Ovary (tissue), 3 donors: ENCODE measurements around the gene ST7L.

Experiments
- POLR2A ChIP-seq: fragments of 450-650 bp; IDR thresholded peaks from one replicate; pipeline ENCODE4 v1.6.1; 2017; ENCODE audit warnings: antibody characterized with exemption, mild to moderate bottlenecking, moderate library complexity
- TF ChIP-seq, protein P1 (sequence below), 3 donors: fragments of 450-650 bp in 2 of 3; fragments of 200-600 bp in 1 of 3; IDR thresholded peaks; one replicate each; pipeline versions ENCODE4 v1.5.1 to v1.8.0; 2016 to 2022; ENCODE audit warnings: antibody characterized with exemption in 3 of 3, mild to moderate bottlenecking in 1 of 3
- donor health status: DM: no; HTN: no; CAD: no.

DNA sequence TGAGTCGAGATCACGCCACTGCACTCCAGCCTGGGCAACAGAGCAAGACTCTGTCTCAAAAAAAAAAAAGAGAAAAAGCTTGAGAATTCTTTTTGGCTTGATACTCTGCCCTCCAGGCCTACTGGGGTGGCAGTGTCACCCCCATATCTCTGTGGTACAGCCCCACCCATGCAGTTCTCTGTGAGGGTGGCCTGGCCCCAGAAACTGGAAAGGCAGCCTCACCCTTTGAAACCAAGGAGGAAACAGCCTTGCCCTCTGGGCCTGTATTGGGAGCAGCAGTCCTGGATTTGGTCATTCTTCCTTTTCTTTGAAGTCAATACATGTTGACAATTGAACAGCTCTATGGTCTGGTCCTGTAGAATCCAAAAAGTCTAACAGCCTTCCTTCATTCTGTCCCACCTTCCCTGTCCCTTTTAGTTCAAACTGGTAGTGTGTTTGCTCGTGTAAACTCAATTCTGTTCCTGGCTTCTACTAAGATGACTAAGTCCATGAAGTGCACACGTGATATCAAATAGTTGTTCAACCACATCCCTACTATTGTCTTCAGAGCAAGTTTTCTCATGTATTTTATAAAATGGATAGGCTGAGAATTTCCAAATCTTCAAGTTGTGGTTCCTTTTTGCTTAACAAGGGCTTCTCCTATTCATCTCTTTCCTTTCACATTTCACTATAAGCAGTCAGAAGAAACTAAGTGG lies 13.2 kb downstream of the ST7L start:
- TF ChIP-seq, protein P1, sequence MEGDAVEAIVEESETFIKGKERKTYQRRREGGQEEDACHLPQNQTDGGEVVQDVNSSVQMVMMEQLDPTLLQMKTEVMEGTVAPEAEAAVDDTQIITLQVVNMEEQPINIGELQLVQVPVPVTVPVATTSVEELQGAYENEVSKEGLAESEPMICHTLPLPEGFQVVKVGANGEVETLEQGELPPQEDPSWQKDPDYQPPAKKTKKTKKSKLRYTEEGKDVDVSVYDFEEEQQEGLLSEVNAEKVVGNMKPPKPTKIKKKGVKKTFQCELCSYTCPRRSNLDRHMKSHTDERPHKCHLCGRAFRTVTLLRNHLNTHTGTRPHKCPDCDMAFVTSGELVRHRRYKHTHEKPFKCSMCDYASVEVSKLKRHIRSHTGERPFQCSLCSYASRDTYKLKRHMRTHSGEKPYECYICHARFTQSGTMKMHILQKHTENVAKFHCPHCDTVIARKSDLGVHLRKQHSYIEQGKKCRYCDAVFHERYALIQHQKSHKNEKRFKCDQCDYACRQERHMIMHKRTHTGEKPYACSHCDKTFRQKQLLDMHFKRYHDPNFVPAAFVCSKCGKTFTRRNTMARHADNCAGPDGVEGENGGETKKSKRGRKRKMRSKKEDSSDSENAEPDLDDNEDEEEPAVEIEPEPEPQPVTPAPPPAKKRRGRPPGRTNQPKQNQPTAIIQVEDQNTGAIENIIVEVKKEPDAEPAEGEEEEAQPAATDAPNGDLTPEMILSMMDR (IDR thresholded peaks at IDR 0.05), result no peak
- TF ChIP-seq POLR2A, result no peak
